PFSK-1 (cell line): Measurements from ENCODE around the gene LGALS7.

Source experiments
- FOXP2 ChIP-seq: optimal IDR thresholded peaks from 2 replicates; pipeline ENCODE3; 2011; ENCODE audit warnings: borderline replicate concordance, control low read depth, inconsistent platforms; ENCODE audit not compliant: insufficient read depth; ENCODE audit errors: extremely low read length, extremely low read depth
- POLR2AphosphoS5 ChIP-seq: IDR thresholded peaks from 2 replicates; pipeline ENCODE4 v1.6.1; 2012; ENCODE audit warnings: low read depth, mild to moderate bottlenecking, control low read depth, low read length, moderate library complexity
- SIN3A ChIP-seq: IDR thresholded peaks from 2 replicates; pipeline ENCODE4 v1.6.1; 2012; ENCODE audit warnings: mild to moderate bottlenecking, low read length, moderate library complexity, borderline replicate concordance; ENCODE audit not compliant: insufficient read depth
- TF ChIP-seq, protein P1 (sequence below), 2 experiments: IDR thresholded peaks; 2 replicates each; pipeline versions ENCODE4 v1.6.1 to v1.8.0; 2011 to 2012; ENCODE audit warnings: low read depth in 2 of 2, low read length in 2 of 2, control low read depth in 1 of 2, inconsistent platforms in 1 of 2, mild to moderate bottlenecking in 1 of 2, moderate library complexity in 1 of 2; ENCODE audit not compliant: insufficient read depth in 1 of 2

- TF ChIP-seq, protein P1, sequence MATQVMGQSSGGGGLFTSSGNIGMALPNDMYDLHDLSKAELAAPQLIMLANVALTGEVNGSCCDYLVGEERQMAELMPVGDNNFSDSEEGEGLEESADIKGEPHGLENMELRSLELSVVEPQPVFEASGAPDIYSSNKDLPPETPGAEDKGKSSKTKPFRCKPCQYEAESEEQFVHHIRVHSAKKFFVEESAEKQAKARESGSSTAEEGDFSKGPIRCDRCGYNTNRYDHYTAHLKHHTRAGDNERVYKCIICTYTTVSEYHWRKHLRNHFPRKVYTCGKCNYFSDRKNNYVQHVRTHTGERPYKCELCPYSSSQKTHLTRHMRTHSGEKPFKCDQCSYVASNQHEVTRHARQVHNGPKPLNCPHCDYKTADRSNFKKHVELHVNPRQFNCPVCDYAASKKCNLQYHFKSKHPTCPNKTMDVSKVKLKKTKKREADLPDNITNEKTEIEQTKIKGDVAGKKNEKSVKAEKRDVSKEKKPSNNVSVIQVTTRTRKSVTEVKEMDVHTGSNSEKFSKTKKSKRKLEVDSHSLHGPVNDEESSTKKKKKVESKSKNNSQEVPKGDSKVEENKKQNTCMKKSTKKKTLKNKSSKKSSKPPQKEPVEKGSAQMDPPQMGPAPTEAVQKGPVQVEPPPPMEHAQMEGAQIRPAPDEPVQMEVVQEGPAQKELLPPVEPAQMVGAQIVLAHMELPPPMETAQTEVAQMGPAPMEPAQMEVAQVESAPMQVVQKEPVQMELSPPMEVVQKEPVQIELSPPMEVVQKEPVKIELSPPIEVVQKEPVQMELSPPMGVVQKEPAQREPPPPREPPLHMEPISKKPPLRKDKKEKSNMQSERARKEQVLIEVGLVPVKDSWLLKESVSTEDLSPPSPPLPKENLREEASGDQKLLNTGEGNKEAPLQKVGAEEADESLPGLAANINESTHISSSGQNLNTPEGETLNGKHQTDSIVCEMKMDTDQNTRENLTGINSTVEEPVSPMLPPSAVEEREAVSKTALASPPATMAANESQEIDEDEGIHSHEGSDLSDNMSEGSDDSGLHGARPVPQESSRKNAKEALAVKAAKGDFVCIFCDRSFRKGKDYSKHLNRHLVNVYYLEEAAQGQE (IDR thresholded peaks at IDR 0.05; ENCODE audit: insufficient read depth in 1 of 2, low read depth in 2 of 2, low read length in 2 of 2): no peak
- no peak for TF ChIP-seq POLR2AphosphoS5
- TF ChIP-seq SIN3A: no peak
- TF ChIP-seq FOXP2: no peak
Measured at GRCh38 chr19:38763795-38764220, 9.5 kb downstream of the LGALS7 start.
